Kidney epithelial cell (primary cell): Measurements from ENCODE around the gene LOXHD1. TPM values are rescaled to one million over a fixed set of nuclear protein-coding genes. Genes with fewer than 3 reads are reported as not detected.

ENCODE experiments used
- DNase-seq: peaks from one replicate; pipeline ENCODE4 v3.0.0-alpha.2; 2010; ENCODE audit warnings: low read depth
- H3K27me3 ChIP-seq: 2 replicates; pipeline ENCODE4 v1.6.0; 2011; ENCODE audit warnings: low read length; ENCODE audit not compliant: control insufficient read depth, insufficient read depth
- H3K36me3 ChIP-seq: 2 replicates; pipeline ENCODE4 v1.5.1; 2011; ENCODE audit warnings: low read length; ENCODE audit not compliant: control insufficient read depth, insufficient read depth
- H3K4me3 ChIP-seq: 2 replicates; pipeline ENCODE4 v1.5.1; 2011; ENCODE audit warnings: low read depth, mild to moderate bottlenecking, control low read depth, low read length
- CTCF ChIP-seq: IDR thresholded peaks from 2 replicates; pipeline ENCODE4 v1.5.1; 2011; ENCODE audit warnings: mild to moderate bottlenecking, moderate library complexity, low read length, control low read depth, inconsistent platforms; ENCODE audit not compliant: insufficient read depth, poor library complexity, severe bottlenecking
- total RNA-seq: library from RNA; depleted of rRNA; stranded (reverse); fragments of >200 nt; gene quantifications from 2 replicates; pipeline ENCODE4 v1.2.3, GENCODE V29; 2015

LOXHD1 gene
- total RNA-seq, 1 donor from 2014 or later = 0.08 TPM

- Histone ChIP-seq H3K27me3 (peaks cover 2% of the 10 kb centered on the region), H3K36me3 (no peaks in the 10 kb centered on the region), H3K4me3 (no peak overlapping the region)
- no peak for DNase-seq
- TF ChIP-seq CTCF = no peak
Observed at GRCh38 chr18:46437061-46437460, 220.0 kb downstream of the LOXHD1 start.

- TF ChIP-seq CTCF = no peak
- no peak overlapping the region for H3K4me3 ChIP-seq
- no peak for DNase-seq
Observed at GRCh38 chr18:46436621-46437020, 220.4 kb downstream of the LOXHD1 start.

GRCh38 chr18:46435031-46435430, 222.0 kb downstream of the LOXHD1 start:
- TF ChIP-seq CTCF = no peak
- no peak for DNase-seq
- H3K27me3 ChIP-seq = peaks cover 4% of the 10 kb centered on the region

More at GRCh38 chr18:46436621-46437020, 220.4 kb downstream of the LOXHD1 start:
- Histone ChIP-seq H3K27me3 (peaks cover 3% of the 10 kb centered on the region), H3K36me3 (no peaks in the 10 kb centered on the region)

GRCh38 chr18:46434629-46435028, 222.4 kb downstream of the LOXHD1 start:
- no peak overlapping the region for H3K4me3 ChIP-seq
- TF ChIP-seq CTCF = no peak
- peaks cover 4% of the 10 kb centered on the region for H3K27me3 ChIP-seq
- H3K36me3 ChIP-seq = no peaks in the 10 kb centered on the region
- no peak for DNase-seq

More at GRCh38 chr18:46435031-46435430, 222.0 kb downstream of the LOXHD1 start:
- H3K36me3 ChIP-seq = no peaks in the 10 kb centered on the region
- no peak overlapping the region for H3K4me3 ChIP-seq

- TF ChIP-seq CTCF = no peak
- Histone ChIP-seq H3K36me3 (no peaks in the 10 kb centered on the region), H3K4me3 (no peak overlapping the region), H3K27me3 (peaks cover 4% of the 10 kb centered on the region)
- DNase-seq = no peak
Observed at GRCh38 chr18:46433121-46433826, 223.7 kb downstream of the LOXHD1 start.
